HEK293T (cell line): Measurements from ENCODE around the gene DDT.
"Not testable (repeated sequence)": the region's sequence is repeated elsewhere in the genome, so short reads cannot be mapped to it uniquely, and the experiment has no call there.

Experiments used
- ARNT ChIP-seq: fragments of 450-650 bp; IDR thresholded peaks from 2 replicates; pipeline ENCODE4 v1.6.1; 2017; ENCODE audit warnings: mild to moderate bottlenecking
- ELF4 ChIP-seq: fragments of 450-650 bp; IDR thresholded peaks from 2 replicates; pipeline ENCODE4 v1.6.1; 2017; ENCODE audit warnings: antibody characterized with exemption
- FOXA1 ChIP-seq: fragments of 450-650 bp; IDR thresholded peaks from 2 replicates; pipeline ENCODE4 v1.6.1; 2016; ENCODE audit warnings: mild to moderate bottlenecking
- FOXK2 ChIP-seq: fragments of 450-650 bp; IDR thresholded peaks from 2 replicates; pipeline ENCODE4 v1.6.1; 2016; ENCODE audit warnings: mild to moderate bottlenecking
- HDGF ChIP-seq: fragments of 450-650 bp; IDR thresholded peaks from 2 replicates; pipeline ENCODE4 v1.6.1; 2017; ENCODE audit warnings: antibody characterized with exemption, borderline replicate concordance
- LEF1 ChIP-seq: fragments of 450-650 bp; IDR thresholded peaks from 2 replicates; pipeline ENCODE4 v1.6.1; 2017; ENCODE audit warnings: mild to moderate bottlenecking, borderline replicate concordance
- NFRKB ChIP-seq: fragments of 450-650 bp; IDR thresholded peaks from 2 replicates; pipeline ENCODE4 v1.6.1; 2016; ENCODE audit warnings: mild to moderate bottlenecking, moderate library complexity
- SP1 ChIP-seq: fragments of 450-650 bp; IDR thresholded peaks from 2 replicates; pipeline ENCODE4 v1.6.1; 2017
- SUZ12 ChIP-seq: fragments of 450-650 bp; IDR thresholded peaks from 2 replicates; pipeline ENCODE4 v1.6.1; 2016; ENCODE audit warnings: mild to moderate bottlenecking
- TARDBP ChIP-seq: fragments of 450-650 bp; IDR thresholded peaks from 2 replicates; pipeline ENCODE4 v1.6.1; 2016
- ZNF384 ChIP-seq: fragments of 450-650 bp; IDR thresholded peaks from 2 replicates; pipeline ENCODE4 v1.6.1; 2016

- not testable (repeated sequence) for TF ChIP-seq ZNF384, SP1, HDGF, TARDBP, FOXK2, ELF4, ARNT, LEF1, FOXA1, NFRKB, SUZ12
Measured at GRCh38 chr22:23979557-23980240, 5.5 kb upstream of the DDT start, which contains the start of gene GSTT2.
